Raji (cell line): ENCODE data around the gene TTC21B.

ENCODE experiments used
- POLR2A ChIP-seq: IDR thresholded peaks from 2 replicates; pipeline ENCODE4 v1.6.1; 2011; ENCODE audit warnings: low read depth, low read length, control low read depth; ENCODE audit not compliant: insufficient read depth

Gene TTC21B

GRCh38 chr2:165941827-165942226, 11.7 kb downstream of the TTC21B start:
- no peak for TF ChIP-seq POLR2A

- no peak for TF ChIP-seq POLR2A
Observed at GRCh38 chr2:165938237-165938636, 15.3 kb downstream of the TTC21B start.

- TF ChIP-seq POLR2A, result no peak
Observed at GRCh38 chr2:165933211-165933910, 20.2 kb downstream of the TTC21B start.

- TF ChIP-seq POLR2A, result no peak
Observed at GRCh38 chr2:165927774-165928173, 25.8 kb downstream of the TTC21B start.

- TF ChIP-seq POLR2A, result no peak
Observed at GRCh38 chr2:165927353-165927752, 26.2 kb downstream of the TTC21B start.

- no peak for TF ChIP-seq POLR2A
Observed at GRCh38 chr2:165924946-165925345, 28.6 kb downstream of the TTC21B start.

- no peak for TF ChIP-seq POLR2A
Observed at GRCh38 chr2:165920748-165921147, 32.8 kb downstream of the TTC21B start.

GRCh38 chr2:165913636-165914035, 39.9 kb downstream of the TTC21B start:
- TF ChIP-seq POLR2A, result no peak

GRCh38 chr2:165911981-165912380, 41.6 kb downstream of the TTC21B start:
- no peak for TF ChIP-seq POLR2A

GRCh38 chr2:165911231-165911630, 42.3 kb downstream of the TTC21B start:
- no peak for TF ChIP-seq POLR2A

- TF ChIP-seq POLR2A, result no peak
Observed at GRCh38 chr2:165909466-165909865, 44.1 kb downstream of the TTC21B start.

GRCh38 chr2:165905854-165906253, 47.7 kb downstream of the TTC21B start:
- no peak for TF ChIP-seq POLR2A

GRCh38 chr2:165905269-165905668, 48.3 kb downstream of the TTC21B start:
- TF ChIP-seq POLR2A, result no peak

- TF ChIP-seq POLR2A, result no peak
Observed at GRCh38 chr2:165904432-165904831, 49.1 kb downstream of the TTC21B start.

- no peak for TF ChIP-seq POLR2A
Observed at GRCh38 chr2:165903406-165903805, 50.2 kb downstream of the TTC21B start.

- TF ChIP-seq POLR2A, result no peak
Observed at GRCh38 chr2:165902934-165903333, 50.6 kb downstream of the TTC21B start.
